ENCODE results near the gene CDK14. TPM values are rescaled to one million over a fixed set of nuclear protein-coding genes. Genes with fewer than 3 reads are reported as not detected.

The CDK14 gene
- polyA plus RNA-seq, 1 donor from 2014 or later, result 25.1 TPM

GRCh38 chr7:90876701-90877100, 280.6 kb downstream of the CDK14 start:
- Histone ChIP-seq H4K20me1 (ENCODE audit: insufficient read depth) (no peaks in the 10 kb centered on the region), H3K36me3 (ENCODE audit: insufficient read depth, low read length) (no peaks in the 10 kb centered on the region), H3F3A (ENCODE audit: insufficient read depth, low read length, poor library complexity, severe bottlenecking) (no peaks in the 10 kb centered on the region), H3K79me2 (replicated peaks; ENCODE audit: insufficient read depth, low read length) (no peaks in the 10 kb centered on the region), H3K9me2 (ENCODE audit: insufficient read depth, low read length) (no peaks in the 10 kb centered on the region), H3K4me3 (ENCODE audit: low read length) (no peak overlapping the region), H3K27ac (ENCODE audit: low read length) (no peak overlapping the region), H3K9me3 (ENCODE audit: low read length) (no peaks in the 10 kb centered on the region), H3K4me2 (ENCODE audit: low read length) (no peak overlapping the region), H3K27me3 (ENCODE audit: insufficient read depth, low read depth, low read length) (no peaks in the 10 kb centered on the region), H3K9ac (ENCODE audit: low read length) (no peak overlapping the region), H2AFZ (ENCODE audit: low read depth, low read length) (no peak overlapping the region)
- TF ChIP-seq POLR2AphosphoS5 (IDR thresholded peaks at IDR 0.05), result no peak
- no peak for TF ChIP-seq TAF1 (IDR thresholded peaks at IDR 0.05; ENCODE audit: low read depth)
- TF ChIP-seq EP300 (conservative IDR thresholded peaks at IDR 0.05; ENCODE audit: poor library complexity, severe bottlenecking), result no peak
- no peak for TF ChIP-seq RAD21 (conservative IDR thresholded peaks at IDR 0.05)
- TF ChIP-seq SMC3 (conservative IDR thresholded peaks at IDR 0.05; ENCODE audit: poor library complexity), result no peak
- TF ChIP-seq CTCF (IDR thresholded peaks at IDR 0.05; ENCODE audit: poor library complexity, severe bottlenecking), result no peak
- TF ChIP-seq REST (IDR thresholded peaks at IDR 0.05; ENCODE audit: borderline replicate concordance), result no peak
- TF ChIP-seq EZH2 (IDR thresholded peaks at IDR 0.05; ENCODE audit: borderline replicate concordance, insufficient read depth, low read length, poor library complexity, severe bottlenecking), result no peak

GRCh38 chr7:90877201-90877600, 281.1 kb downstream of the CDK14 start:
- no peak overlapping the region for H3K4me2 ChIP-seq (ENCODE audit: low read length)
- H4K20me1 ChIP-seq (ENCODE audit: insufficient read depth), result no peaks in the 10 kb centered on the region
- H3F3A ChIP-seq (ENCODE audit: insufficient read depth, low read length, poor library complexity, severe bottlenecking), result no peaks in the 10 kb centered on the region
- no peaks in the 10 kb centered on the region for H3K9me2 ChIP-seq (ENCODE audit: insufficient read depth, low read length)
- TF ChIP-seq POLR2AphosphoS5 (IDR thresholded peaks at IDR 0.05) (no peak), TAF1 (IDR thresholded peaks at IDR 0.05; ENCODE audit: low read depth) (no peak), MXI1 (conservative IDR thresholded peaks at IDR 0.05; ENCODE audit: poor library complexity, severe bottlenecking) (no peak), EZH2 (IDR thresholded peaks at IDR 0.05; ENCODE audit: borderline replicate concordance, insufficient read depth, low read length, poor library complexity, severe bottlenecking) (no peak), REST (IDR thresholded peaks at IDR 0.05; ENCODE audit: borderline replicate concordance) (no peak), RAD21 (conservative IDR thresholded peaks at IDR 0.05) (no peak), CTCF (IDR thresholded peaks at IDR 0.05; ENCODE audit: poor library complexity, severe bottlenecking) (no peak), EP300 (conservative IDR thresholded peaks at IDR 0.05; ENCODE audit: poor library complexity, severe bottlenecking) (no peak), SMC3 (conservative IDR thresholded peaks at IDR 0.05; ENCODE audit: poor library complexity) (no peak)
- H3K4me3 ChIP-seq (ENCODE audit: low read length), result no peak overlapping the region
- no peak overlapping the region for H3K9ac ChIP-seq (ENCODE audit: low read length)
- H3K27me3 ChIP-seq (ENCODE audit: insufficient read depth, low read depth, low read length), result no peaks in the 10 kb centered on the region
- H3K9me3 ChIP-seq (ENCODE audit: low read length), result no peaks in the 10 kb centered on the region
- no peaks in the 10 kb centered on the region for H3K36me3 ChIP-seq (ENCODE audit: insufficient read depth, low read length)
- no peak overlapping the region for H3K27ac ChIP-seq (ENCODE audit: low read length)
- H2AFZ ChIP-seq (ENCODE audit: low read depth, low read length), result no peak overlapping the region
- H3K79me2 ChIP-seq (replicated peaks; ENCODE audit: insufficient read depth, low read length), result no peaks in the 10 kb centered on the region
